HepG2 (cell line): ENCODE measurements around the gene RPS6KA2. TPM values are rescaled to one million over a fixed set of nuclear protein-coding genes. Genes with fewer than 3 reads are reported as not detected.

Experiments used
- ATAC-seq: fragments of 200-7000 bp; cut with Tn5 transposase; 3 replicates; pipeline ENCODE4 v1.9.1; 2020; ENCODE audit warnings: mild to moderate bottlenecking, moderate library complexity
- BruUV-seq: library from RNA; stranded (reverse); fragments of 400-500 nt; replicated peaks from 2 replicates; lab custom pipeline; 2021; lab: Mats Ljungman, UMichigan
- CTCF ChIA-PET: fragments of 300-600 bp; formaldehyde crosslinking; extraction: SDS; loops from one replicate; lab custom pipeline; 2021; ENCODE audit warnings: low total read pairs, inconsistent platforms, low intra/inter-chr PET ratio; lab: Yijun Ruan, JAX
- POLR2A ChIA-PET: fragments of 350-600 bp; sonication (Branson Sonifier 250); formaldehyde crosslinking; loops from one replicate; lab custom pipeline; 2020; ENCODE audit warnings: antibody characterized with exemption, inconsistent platforms; lab: Yijun Ruan, JAX
- DNase-seq: peaks from one replicate; pipeline ENCODE4 v3.0.0-alpha.2; 2015; ENCODE audit warnings: low spot score
- FAIRE-seq: peaks from 3 replicates; lab custom pipeline; 2011; peaks lifted over from hg19 to GRCh38; lab: Jason Lieb, UNC
- H2AFZ ChIP-seq: one replicate; pipeline ENCODE4 v1.6.1; 2011; ENCODE audit warnings: low read length, inconsistent platforms
- H3K27ac ChIP-seq: fragments of 300-600 bp; 3 replicates; pipeline ENCODE4 v1.8.0; 2011; ENCODE audit warnings: mixed run types, mild to moderate bottlenecking, mixed read lengths, low read length, inconsistent platforms; ENCODE audit not compliant: insufficient read depth; ENCODE audit errors: extremely low read length
- H3K27me3 ChIP-seq, 2 experiments: fragments of 200-600 bp in 1 of 2; 2 replicates in 1 of 2; 3 replicates in 1 of 2; pipeline versions ENCODE4 v1.6.0 to v1.8.0; 2011; ENCODE audit warnings: low read length in 2 of 2, mild to moderate bottlenecking in 2 of 2, moderate library complexity in 2 of 2, inconsistent platforms in 1 of 2; ENCODE audit not compliant: insufficient read depth in 2 of 2, control insufficient read depth in 1 of 2
- H3K36me3 ChIP-seq, 2 experiments: fragments of 200-600 bp in 1 of 2; replicated peaks in 1 of 2; 2 replicates in 1 of 2; 3 replicates in 1 of 2; pipeline versions ENCODE4 v1.5.1 to v1.8.0; 2011; ENCODE audit warnings: low read length in 2 of 2, inconsistent platforms in 1 of 2; ENCODE audit not compliant: insufficient read depth in 2 of 2, control insufficient read depth in 1 of 2
- H3K4me1 ChIP-seq: 2 replicates; pipeline ENCODE4 v1.5.1; 2012; ENCODE audit warnings: low read length, inconsistent platforms; ENCODE audit not compliant: insufficient read depth
- H3K4me2 ChIP-seq: 2 replicates; pipeline ENCODE4 v1.6.0; 2011; ENCODE audit warnings: low read depth, low read length, inconsistent platforms
- H3K4me3 ChIP-seq, 3 experiments: fragments of 200-600 bp in 1 of 3; sonication (generic), shearing (Covaris generic) in 1 of 3; replicated peaks in 1 of 3; 2 replicates each; pipeline ENCODE4 v1.5.1; 2011 to 2016; ENCODE audit warnings: low read length in 3 of 3, inconsistent platforms in 2 of 3, low read depth in 2 of 3, mild to moderate bottlenecking in 2 of 3, control low read depth in 1 of 3, mixed read lengths in 1 of 3; ENCODE audit not compliant: insufficient read depth in 1 of 3
- H3K79me2 ChIP-seq: one replicate; pipeline ENCODE4 v1.6.1; 2011; ENCODE audit warnings: low read length, inconsistent platforms; ENCODE audit not compliant: insufficient read depth
- H3K9ac ChIP-seq: 2 replicates; pipeline ENCODE4 v1.6.0; 2011; ENCODE audit warnings: mild to moderate bottlenecking, low read depth, low read length, inconsistent platforms; ENCODE audit not compliant: insufficient read depth
- H3K9me3 ChIP-seq: 2 replicates; pipeline ENCODE4 v1.5.1; 2012; ENCODE audit warnings: mild to moderate bottlenecking, low read length
- H4K20me1 ChIP-seq: 2 replicates; pipeline ENCODE4 v1.6.0; 2011; ENCODE audit warnings: inconsistent platforms, mild to moderate bottlenecking, low read length, moderate library complexity; ENCODE audit not compliant: insufficient read depth
- DRAP1 ChIP-seq: IDR thresholded peaks from 2 replicates; pipeline ENCODE4 v1.6.1; 2016; ENCODE audit warnings: missing genetic modification reagents, missing compliant biosample characterization
- FOXK2 ChIP-seq: fragments of 450-650 bp; IDR thresholded peaks from 2 replicates; pipeline ENCODE4 v1.6.1; 2016
- HNF1A ChIP-seq, 2 experiments: sonication (generic) in 1 of 2; formaldehyde crosslinking in 1 of 2; IDR thresholded peaks; 2 replicates each; pipeline versions ENCODE4 v1.4.0 to v1.6.1; 2016 to 2020; ENCODE audit warnings: borderline replicate concordance in 1 of 2, low read depth in 1 of 2, mild to moderate bottlenecking in 1 of 2, missing genetic modification reagents in 1 of 2
- MNT ChIP-seq: fragments of 450-650 bp; IDR thresholded peaks from 2 replicates; pipeline ENCODE4 v1.6.1; 2016
- MZF1 ChIP-seq: sonication (generic); formaldehyde crosslinking; IDR thresholded peaks from 2 replicates; pipeline ENCODE4 v1.8.1; 2023; ENCODE audit warnings: mild to moderate bottlenecking, missing genetic modification reagents, borderline replicate concordance
- SOX6 ChIP-seq, 2 experiments: fragments of 450-650 bp in 1 of 2; sonication (generic) in 1 of 2; formaldehyde crosslinking in 1 of 2; IDR thresholded peaks; 2 replicates each; pipeline versions ENCODE4 v1.4.0 to v1.6.1; 2017 to 2020; ENCODE audit warnings: antibody characterized with exemption in 1 of 2, mild to moderate bottlenecking in 1 of 2, missing genetic modification reagents in 1 of 2
- SP1 ChIP-seq, 2 experiments: fragments of 450-650 bp in 1 of 2; sonication (generic) in 1 of 2; formaldehyde crosslinking in 1 of 2; IDR thresholded peaks; 2 replicates each; pipeline versions ENCODE4 v1.4.0 to v1.6.1; 2016 to 2020; ENCODE audit warnings: missing genetic modification reagents in 1 of 2
- SRSF1 ChIP-seq: fragments of 200-400 bp; formaldehyde crosslinking; optimal IDR thresholded peaks from 2 replicates; pipeline ENCODE3; 2017; ENCODE audit warnings: mild to moderate bottlenecking, low read depth, low read length, moderate library complexity
- TCF12 ChIP-seq, 2 experiments: fragments of 450-650 bp in 1 of 2; sonication (generic) in 1 of 2; formaldehyde crosslinking in 1 of 2; IDR thresholded peaks; 2 replicates each; pipeline versions ENCODE4 v1.6.1 to v1.8.0; 2017 to 2022; ENCODE audit warnings: antibody characterized with exemption in 1 of 2, mild to moderate bottlenecking in 1 of 2, missing genetic modification reagents in 1 of 2, moderate library complexity in 1 of 2
- ZNF44 ChIP-seq: sonication (generic); formaldehyde crosslinking; IDR thresholded peaks from 2 replicates; pipeline ENCODE4 v1.5.1; 2020; ENCODE audit warnings: mild to moderate bottlenecking, missing genetic modification reagents
- ZNF543 ChIP-seq: sonication (generic); formaldehyde crosslinking; IDR thresholded peaks from 2 replicates; pipeline ENCODE4 v1.4.0; 2020; ENCODE audit warnings: mild to moderate bottlenecking, missing genetic modification reagents
- ZNF589 ChIP-seq: sonication (generic); formaldehyde crosslinking; conservative IDR thresholded peaks from 2 replicates; pipeline ENCODE4 v1.8.0; 2022; ENCODE audit warnings: mild to moderate bottlenecking, moderate library complexity, missing genetic modification reagents
- ZNF724P ChIP-seq: sonication (generic); formaldehyde crosslinking; IDR thresholded peaks from 2 replicates; pipeline ENCODE4 v1.8.0; 2022; ENCODE audit warnings: missing genetic modification reagents, borderline replicate concordance
- WGBS: methylation state at CpG from one replicate; pipeline ENCODE4 v1.1.6; 2017; ENCODE audit warnings: low lambda C conversion rate; 5-methylcytosine and 5-hydroxymethylcytosine counted together
- in situ Hi-C: cut with HindIII; loops from 2 replicates; pipeline ENCODE4 v1.10.0; 2017; ENCODE audit warnings: low pct_unique_long_range_greater_than_20kb; ENCODE audit not compliant: extremely low pct_ligation_motif_present
- intact Hi-C: fragments of 100-400 bp; cut with micrococcal nuclease; formaldehyde crosslinking; loops from one replicate; pipeline ENCODE4 v1.10.0; 2022; ENCODE audit not compliant: unreplicated experiment
- polyA plus RNA-seq, 8 experiments: library from polyadenylated mRNA; depleted of rRNA in 3 of 8; stranded (reverse) in 7 of 8; unstranded in 1 of 8; fragments of >200 nt; fragmentation: Illumina TruSeq in 4 of 8; extraction: Trizol in 4 of 8; gene quantifications; 2 replicates each; pipeline versions ENCODE4 v1.2.1 to v1.2.3, GENCODE V29; 2011 to 2016; ENCODE audit warnings: low read depth in 4 of 8, missing spikeins in 1 of 8, mixed read lengths in 1 of 8; ENCODE audit not compliant: insufficient read depth in 1 of 8
- total RNA-seq, 5 experiments: library from RNA; depleted of rRNA; stranded (reverse); fragments of >200 nt; fragmentation: Illumina TruSeq; extraction: Trizol; gene quantifications; 2 replicates each; pipeline ENCODE4 v1.2.3, GENCODE V29; 2016; ENCODE audit warnings: low read depth in 1 of 5
- TF ChIP-seq, protein P1 (sequence below): sonication (generic); formaldehyde crosslinking; IDR thresholded peaks from 2 replicates; pipeline ENCODE4 v1.8.0; 2022; ENCODE audit warnings: missing genetic modification reagents, mild to moderate bottlenecking, borderline replicate concordance

The RPS6KA2 gene
- total and polyA plus RNA-seq, 2 of the 13 experiments (the other 11 are each of a cell fraction or from before 2014, with no cell fraction given), result 0.22 to 0.38 TPM

DNA sequence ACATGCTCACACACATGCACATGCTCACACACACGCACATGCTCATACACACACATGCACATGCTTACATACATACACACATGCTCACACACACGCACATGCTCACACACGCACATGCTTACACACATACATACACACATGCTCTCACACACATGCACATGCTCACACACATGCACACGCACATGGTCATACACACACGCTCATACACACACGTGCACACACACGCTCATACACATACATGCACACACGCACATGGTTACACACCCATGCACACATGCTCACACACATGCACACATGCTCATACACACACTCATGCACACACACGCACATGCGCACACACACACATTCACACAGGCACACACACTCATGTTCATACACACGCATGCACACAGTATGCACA is 20.8 kb upstream of the RPS6KA2 start:
- Histone ChIP-seq H3K4me1 (no peaks in the 10 kb centered on the region), H4K20me1 (no peaks in the 10 kb centered on the region), H3K79me2 (no peaks in the 10 kb centered on the region), H3K27ac (no peak overlapping the region), H2AFZ (no peak overlapping the region), H3K36me3 (no peaks in the 10 kb centered on the region), H3K4me3 (no peak overlapping the region), H3K4me2 (no peak overlapping the region), H3K9me3 (no peaks in the 10 kb centered on the region), H3K9ac (no peak overlapping the region), H3K27me3 (peaks cover 3 to 46% of the 10 kb centered on the region in 2 experiments)
- in situ Hi-C loops (no loop called here), intact Hi-C loops (no loop called here)
- no TSS peak for BruUV-seq
- ChIA-PET POLR2A (no interaction called here), CTCF (no interaction called here)
- ATAC-seq (no peak), DNase-seq (no peak), FAIRE-seq (no peak)
- 69% methylated on average over 11 of the region's 11 CpGs for WGBS
- TF ChIP-seq TCF12 (IDR thresholded peaks at IDR 0.05), result no peak
- no peak for TF ChIP-seq TCF12 (CRISPR knock-in tag; IDR thresholded peaks at IDR 0.05)
- TF ChIP-seq SOX6 (IDR thresholded peaks at IDR 0.05), result peak; percentile 25; the same call in 1 of the 2 replicates
- TF ChIP-seq SOX6 (CRISPR knock-in tag; IDR thresholded peaks at IDR 0.05), result no peak
- peak; percentile 32; the same call in 1 of the 2 replicates for TF ChIP-seq FOXK2
- TF ChIP-seq, protein P1, sequence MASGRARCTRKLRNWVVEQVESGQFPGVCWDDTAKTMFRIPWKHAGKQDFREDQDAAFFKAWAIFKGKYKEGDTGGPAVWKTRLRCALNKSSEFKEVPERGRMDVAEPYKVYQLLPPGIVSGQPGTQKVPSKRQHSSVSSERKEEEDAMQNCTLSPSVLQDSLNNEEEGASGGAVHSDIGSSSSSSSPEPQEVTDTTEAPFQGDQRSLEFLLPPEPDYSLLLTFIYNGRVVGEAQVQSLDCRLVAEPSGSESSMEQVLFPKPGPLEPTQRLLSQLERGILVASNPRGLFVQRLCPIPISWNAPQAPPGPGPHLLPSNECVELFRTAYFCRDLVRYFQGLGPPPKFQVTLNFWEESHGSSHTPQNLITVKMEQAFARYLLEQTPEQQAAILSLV (CRISPR knock-in tag), result 0 out of 2 replicates have a peak, but pooled peaks have one; percentile 31
- TF ChIP-seq ZNF724P, result no peak
- no peak for TF ChIP-seq SRSF1
- peak; percentile 100 for TF ChIP-seq MNT
- no peak for TF ChIP-seq HNF1A (IDR thresholded peaks at IDR 0.05; ENCODE audit: low read depth)
- no peak for TF ChIP-seq HNF1A (CRISPR knock-in tag; IDR thresholded peaks at IDR 0.05; ENCODE audit: borderline replicate concordance)
- no peak for TF ChIP-seq MZF1
- no peak for TF ChIP-seq ZNF543 (CRISPR knock-in tag)
- no peak for TF ChIP-seq DRAP1
- 0 out of 2 replicates have a peak, but pooled peaks have one; percentile 26 for TF ChIP-seq SP1 (IDR thresholded peaks at IDR 0.05)
- no peak for TF ChIP-seq SP1 (CRISPR knock-in tag; IDR thresholded peaks at IDR 0.05)
- TF ChIP-seq ZNF589, result 0 out of 2 replicates have a peak, but pooled peaks have one; percentile 34
- TF ChIP-seq ZNF44 (CRISPR knock-in tag), result no peak
